ENCODE results near the gene CROCC2.

- TF ChIP-seq POLR2A (IDR thresholded peaks at IDR 0.05; ENCODE audit: borderline replicate concordance, extremely low read depth, insufficient read depth, insufficient read length): no peak
- TF ChIP-seq CTCF (IDR thresholded peaks at IDR 0.05 in 2 of 3, conservative IDR thresholded peaks at IDR 0.05 in 1 of 3; ENCODE audit: borderline replicate concordance in 1 of 3, insufficient read depth in 1 of 3, low read depth in 2 of 3, low read length in 2 of 3): no peak
These were observed 84.1 kb downstream of the CROCC2 start for GRCh38 chr2:240990266-240990529.
